Activated CD4-positive, alpha-beta T cell treated with anti-CD3 and anti-CD28 coated beads, Interleukin-2, amount 10 ng/mL, durations not matched to agents 24 days and 14 days (primary cell): ENCODE data around the gene TMEM184C. TPM values are rescaled to one million over a fixed set of nuclear protein-coding genes. Genes with fewer than 3 reads are reported as not detected.

Experiments
- DNase-seq: peaks from one replicate; pipeline ENCODE4 v3.0.0; 2022
- H3K27ac Mint-ChIP-seq: one replicate; pipeline ENCODE4 v1.8.0; 2022; ENCODE audit warnings: mild to moderate bottlenecking, mixed read lengths
- H3K27me3 Mint-ChIP-seq: one replicate; pipeline ENCODE4 v1.8.0; 2022; ENCODE audit warnings: mixed read lengths
- H3K36me3 Mint-ChIP-seq: one replicate; pipeline ENCODE4 v1.8.0; 2022; ENCODE audit warnings: low read depth, mild to moderate bottlenecking, mixed read lengths
- H3K4me1 Mint-ChIP-seq: one replicate; pipeline ENCODE4 v1.8.0; 2021; ENCODE audit warnings: mixed read lengths
- H3K4me3 Mint-ChIP-seq: one replicate; pipeline ENCODE4 v1.8.0; 2022; ENCODE audit warnings: mild to moderate bottlenecking, moderate library complexity, mixed read lengths
- H3K9me3 Mint-ChIP-seq: one replicate; pipeline ENCODE4 v1.8.0; 2021; ENCODE audit warnings: mixed read lengths
- intact Hi-C: fragments of 100-400 bp; cut with micrococcal nuclease; formaldehyde crosslinking; loops from one replicate; pipeline ENCODE4 v1.15.1; 2023
- total RNA-seq: library from RNA; stranded (reverse); gene quantifications from 2 replicates; pipeline ENCODE4 v1.2.3, GENCODE V29; 2022

TMEM184C gene
- total RNA-seq, 1 donor from 2014 or later = 18.3 TPM

- peaks cover 5% of the 10 kb centered on the region for H3K4me1 Mint-ChIP-seq
- no peak for DNase-seq
- no peak overlapping the region for H3K4me3 Mint-ChIP-seq
- no peaks in the 10 kb centered on the region for H3K36me3 Mint-ChIP-seq
- peaks cover 14% of the 10 kb centered on the region for H3K27me3 Mint-ChIP-seq
- intact Hi-C loops = no loop called here
- H3K27ac Mint-ChIP-seq = no peak overlapping the region
- H3K9me3 Mint-ChIP-seq = no peaks in the 10 kb centered on the region
These were observed 74.6 kb downstream of the TMEM184C start for GRCh38 chr4:147691820-147692219.

DNA sequence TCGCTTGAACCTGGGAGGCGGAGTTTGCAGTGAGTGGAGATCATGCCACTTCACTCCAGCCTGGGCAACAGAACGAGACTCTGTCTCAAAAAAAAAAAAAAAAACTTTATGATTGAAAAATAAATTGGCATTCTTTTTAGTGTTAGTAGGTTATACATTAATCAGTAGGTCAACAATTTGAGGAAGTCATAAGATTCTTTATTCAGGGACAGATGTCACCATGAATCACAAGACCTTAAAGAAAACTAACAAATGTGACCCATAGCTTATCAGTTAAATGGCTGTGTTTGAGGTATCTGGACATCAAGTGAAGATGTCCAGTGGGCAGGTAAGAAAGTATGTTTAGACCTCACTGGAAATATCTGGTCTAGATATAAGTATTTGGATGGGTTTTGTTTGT lies 76.0 kb downstream of the TMEM184C start:
- Mint-ChIP-seq H3K27ac (no peak overlapping the region), H3K27me3 (peaks cover 20% of the 10 kb centered on the region), H3K36me3 (no peaks in the 10 kb centered on the region), H3K4me3 (no peak overlapping the region), H3K9me3 (no peaks in the 10 kb centered on the region), H3K4me1 (peaks cover 5% of the 10 kb centered on the region)
- DNase-seq = no peak
- intact Hi-C loops = no loop called here

DNA sequence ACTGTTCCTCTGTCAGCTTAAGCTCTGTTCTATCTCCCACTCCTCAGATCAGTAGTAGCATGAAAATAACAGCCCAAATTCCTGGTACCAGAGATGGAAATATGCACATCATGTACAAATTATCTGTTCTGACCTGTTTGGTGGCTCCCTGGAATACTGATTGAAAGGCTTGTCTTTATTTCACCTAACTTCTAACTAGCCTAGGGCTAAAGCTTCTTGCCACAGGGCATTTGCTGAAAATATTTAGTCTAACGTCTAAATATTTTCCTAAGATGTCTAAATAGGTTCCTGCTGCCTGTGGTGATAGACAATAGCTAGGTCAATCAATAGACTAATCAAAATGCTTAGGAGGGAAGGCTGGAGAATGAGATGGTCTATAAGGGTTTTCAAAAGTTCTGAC lies 79.7 kb downstream of the TMEM184C start:
- Mint-ChIP-seq H3K9me3 (no peaks in the 10 kb centered on the region), H3K27me3 (peaks cover 24% of the 10 kb centered on the region), H3K4me3 (no peak overlapping the region), H3K4me1 (no peaks in the 10 kb centered on the region), H3K27ac (no peak overlapping the region), H3K36me3 (no peaks in the 10 kb centered on the region)
- intact Hi-C loops = no loop called here
- DNase-seq = peak; percentile 24

DNA sequence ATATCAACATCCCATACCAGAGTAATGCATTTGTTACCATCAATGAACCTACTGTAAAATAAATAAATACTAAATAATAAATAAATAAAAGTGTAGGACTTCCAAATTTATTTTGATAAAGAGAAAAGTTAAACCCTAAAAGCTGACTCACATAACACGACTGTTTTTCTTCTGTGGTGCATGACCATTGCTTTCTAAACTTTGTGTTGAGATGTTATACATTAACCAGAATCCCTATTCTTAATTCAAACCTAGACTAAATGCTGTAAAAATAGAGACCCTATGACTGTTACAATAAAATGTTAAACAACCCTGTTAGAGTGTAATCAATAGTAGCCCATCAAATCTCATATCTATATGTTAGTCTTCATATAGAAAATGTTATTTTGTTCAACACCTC lies 87.6 kb downstream of the TMEM184C start:
- peaks cover 3% of the 10 kb centered on the region for H3K4me1 Mint-ChIP-seq
- H3K27me3 Mint-ChIP-seq = peaks cover 16% of the 10 kb centered on the region
- intact Hi-C loops = no loop called here
- no peak overlapping the region for H3K27ac Mint-ChIP-seq
- no peak for DNase-seq
- H3K36me3 Mint-ChIP-seq = no peaks in the 10 kb centered on the region
- H3K4me3 Mint-ChIP-seq = no peak overlapping the region
- H3K9me3 Mint-ChIP-seq = no peaks in the 10 kb centered on the region

- H3K4me1 Mint-ChIP-seq = peaks cover 3% of the 10 kb centered on the region
These were observed 90.9 kb downstream of the TMEM184C start for GRCh38 chr4:147707892-147708672.

DNA sequence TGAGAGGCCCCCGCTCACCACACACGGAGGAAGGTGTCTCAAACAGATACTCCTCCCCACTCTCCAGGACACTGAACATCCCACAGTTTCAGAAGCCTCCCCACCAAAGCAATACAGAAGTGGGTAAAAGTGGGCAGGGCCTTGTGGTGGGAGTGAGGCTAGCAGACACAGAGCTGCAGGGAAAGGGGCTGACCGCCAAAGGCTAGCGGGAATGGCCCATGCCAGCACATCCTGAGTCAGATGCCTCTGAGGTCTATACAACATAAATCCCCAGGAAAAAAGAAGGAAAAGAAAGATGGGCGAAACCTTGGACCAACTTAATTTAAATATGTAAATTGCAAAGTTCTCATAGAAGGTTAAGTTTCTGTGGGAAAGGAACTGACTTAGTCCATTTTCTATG lies 92.8 kb downstream of the TMEM184C start:
- H3K4me1 Mint-ChIP-seq = peaks cover 3% of the 10 kb centered on the region
- H3K4me3 Mint-ChIP-seq = no peak overlapping the region
- DNase-seq = no peak
- no peaks in the 10 kb centered on the region for H3K9me3 Mint-ChIP-seq
- H3K27ac Mint-ChIP-seq = no peak overlapping the region
- intact Hi-C loops = loop anchor here (2.0 kb wide), 1 partner anchor 191 kb away; no protein-coding TSS in a partner anchor
- H3K36me3 Mint-ChIP-seq = no peaks in the 10 kb centered on the region
- H3K27me3 Mint-ChIP-seq = peaks cover 10% of the 10 kb centered on the region

More at GRCh38 chr4:147707892-147708672, 90.9 kb downstream of the TMEM184C start:
- Mint-ChIP-seq H3K27ac (no peak overlapping the region), H3K27me3 (peaks cover 10% of the 10 kb centered on the region), H3K36me3 (no peaks in the 10 kb centered on the region), H3K4me3 (no peak overlapping the region), H3K9me3 (no peaks in the 10 kb centered on the region)
- intact Hi-C loops = loop anchor here (1.0 to 2.0 kb wide), 2 partner anchors 158 to 189 kb away; no protein-coding TSS in a partner anchor
- DNase-seq = peak; percentile 81

DNA sequence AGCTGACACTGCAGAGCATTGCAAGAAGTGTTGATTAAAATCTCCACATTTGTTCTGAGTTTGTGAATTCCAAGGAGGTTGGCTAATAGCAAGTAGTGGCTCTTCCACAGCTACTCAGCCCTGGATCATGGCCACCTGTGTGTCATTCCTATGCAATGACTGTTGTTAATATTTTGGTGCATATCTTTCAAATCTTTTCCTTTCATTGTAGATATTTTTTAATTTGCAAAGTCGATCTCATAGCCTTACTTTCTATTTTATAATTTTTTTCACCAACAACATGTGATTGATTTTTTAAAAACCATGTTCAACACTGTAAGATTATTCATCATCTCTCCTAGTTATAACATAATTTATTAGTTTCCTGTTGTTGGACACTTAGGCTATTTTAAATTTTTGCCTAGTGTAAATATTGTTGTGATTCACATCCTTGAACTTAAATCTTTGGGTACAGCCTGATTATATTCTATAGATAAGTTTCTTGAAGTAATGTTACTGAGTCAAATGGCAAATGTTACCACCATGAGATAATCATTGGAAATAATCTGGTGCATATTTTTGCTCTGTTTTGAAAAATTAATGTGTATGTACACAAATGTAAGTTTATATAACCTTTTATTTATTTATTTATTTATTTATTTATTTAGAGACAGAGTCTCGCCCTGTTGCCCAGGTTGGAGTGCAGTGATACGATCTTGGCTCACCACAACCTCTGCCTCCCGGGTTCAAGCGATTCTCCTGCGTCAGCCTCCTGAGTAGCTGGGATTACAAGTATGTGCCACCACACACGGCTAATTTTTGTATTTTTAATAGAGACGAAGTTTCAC lies 97.6 kb downstream of the TMEM184C start:
- no peaks in the 10 kb centered on the region for H3K9me3 Mint-ChIP-seq
- DNase-seq = no peak
- H3K27me3 Mint-ChIP-seq = peaks cover 17% of the 10 kb centered on the region
- H3K4me1 Mint-ChIP-seq = peaks cover 2% of the 10 kb centered on the region
- no peak overlapping the region for H3K4me3 Mint-ChIP-seq
- intact Hi-C loops = no loop called here
- H3K36me3 Mint-ChIP-seq = no peaks in the 10 kb centered on the region
- no peak overlapping the region for H3K27ac Mint-ChIP-seq

GRCh38 chr4:147717878-147718277 lies 100.7 kb downstream of the TMEM184C start:
- H3K9me3 Mint-ChIP-seq = no peaks in the 10 kb centered on the region
- H3K27ac Mint-ChIP-seq = no peak overlapping the region
- H3K4me3 Mint-ChIP-seq = no peak overlapping the region
- intact Hi-C loops = no loop called here
- peaks cover 2% of the 10 kb centered on the region for H3K4me1 Mint-ChIP-seq
- H3K36me3 Mint-ChIP-seq = no peaks in the 10 kb centered on the region
- DNase-seq = no peak
- H3K27me3 Mint-ChIP-seq = peaks cover 23% of the 10 kb centered on the region

Other genes starting within 250 kb of the TMEM184C start
- gene EDNRA, start 136.3 kb upstream of the TMEM184C start, total RNA-seq = not detected in 2 replicates
- 8.1 TPM in 2 replicates for gene PRMT9, start 66.8 kb downstream of the TMEM184C start, total RNA-seq
- gene ARHGAP10, start 114.7 kb downstream of the TMEM184C start, total RNA-seq = 7.4 and 8.3 TPM in 2 replicates